CD4-positive, alpha-beta T cell treated with Interleukin-17A for 1 hour (primary cell): ENCODE results near the gene IFT80.
"Not testable (repeated sequence)": the region's sequence is repeated elsewhere in the genome, so short reads cannot be mapped to it uniquely, and the experiment has no call there.

Experiments used
- DNase-seq: peaks from one replicate; pipeline ENCODE4 v3.0.0-alpha.2; 2020

Gene IFT80

GRCh38 chr3:160400030-160400701 is 1.1 kb upstream of the IFT80 start:
- peak; percentile 28 for DNase-seq

- DNase-seq, result no peak
These were observed 253 bp downstream of the IFT80 start for GRCh38 chr3:160398820-160399124.

GRCh38 chr3:160395297-160395696 is 3.7 kb downstream of the IFT80 start:
- no peak for DNase-seq

- DNase-seq, result no peak
These were observed 5.0 kb downstream of the IFT80 start for GRCh38 chr3:160394009-160394392.

GRCh38 chr3:160393346-160394008 is 5.5 kb downstream of the IFT80 start:
- DNase-seq, result no peak

GRCh38 chr3:160392798-160393197 is 6.2 kb downstream of the IFT80 start:
- DNase-seq, result no peak

GRCh38 chr3:160390565-160391138 is 8.4 kb downstream of the IFT80 start:
- no peak for DNase-seq

GRCh38 chr3:160384639-160385318 is 14.2 kb downstream of the IFT80 start:
- DNase-seq, result no peak

- no peak for DNase-seq
These were observed 17.6 kb downstream of the IFT80 start for GRCh38 chr3:160381470-160381869.

GRCh38 chr3:160379628-160380214 is 19.3 kb downstream of the IFT80 start:
- DNase-seq, result no peak

GRCh38 chr3:160378331-160379109 is 20.5 kb downstream of the IFT80 start:
- DNase-seq, result no peak

- no peak for DNase-seq
These were observed 22.3 kb downstream of the IFT80 start for GRCh38 chr3:160376681-160377080.

GRCh38 chr3:160374925-160375324 is 24.1 kb downstream of the IFT80 start:
- DNase-seq, result no peak

GRCh38 chr3:160374472-160374871 is 24.6 kb downstream of the IFT80 start:
- DNase-seq, result no peak

- no peak for DNase-seq
These were observed 25.4 kb downstream of the IFT80 start for GRCh38 chr3:160373655-160374054.

- no peak for DNase-seq
These were observed 26.2 kb downstream of the IFT80 start for GRCh38 chr3:160372780-160373179.

GRCh38 chr3:160370987-160371857 is 27.8 kb downstream of the IFT80 start:
- DNase-seq, result no peak

- peak; percentile 13 for DNase-seq
These were observed 29.2 kb downstream of the IFT80 start for GRCh38 chr3:160369784-160370183.

- peak; percentile 11 for DNase-seq
These were observed 30.2 kb downstream of the IFT80 start for GRCh38 chr3:160368804-160369203.

- no peak for DNase-seq
These were observed 33.0 kb downstream of the IFT80 start for GRCh38 chr3:160365869-160366522.

GRCh38 chr3:160362896-160363295 is 36.1 kb downstream of the IFT80 start:
- not testable (repeated sequence) for DNase-seq
